NCI-H2107 treated with DMSO at 0.1 percent for 48 hours (cell line): ENCODE results near the gene COQ10A.

Experiments used
- DNase-seq: peaks from one replicate; lab custom pipeline; 2025; ENCODE audit not compliant: unreplicated experiment; lab: John Stamatoyannopoulos, UW

COQ10A gene

GRCh38 chr12:56311003-56311402 lies 44.3 kb downstream of the COQ10A start:
- DNase-seq = no peak

DNA sequence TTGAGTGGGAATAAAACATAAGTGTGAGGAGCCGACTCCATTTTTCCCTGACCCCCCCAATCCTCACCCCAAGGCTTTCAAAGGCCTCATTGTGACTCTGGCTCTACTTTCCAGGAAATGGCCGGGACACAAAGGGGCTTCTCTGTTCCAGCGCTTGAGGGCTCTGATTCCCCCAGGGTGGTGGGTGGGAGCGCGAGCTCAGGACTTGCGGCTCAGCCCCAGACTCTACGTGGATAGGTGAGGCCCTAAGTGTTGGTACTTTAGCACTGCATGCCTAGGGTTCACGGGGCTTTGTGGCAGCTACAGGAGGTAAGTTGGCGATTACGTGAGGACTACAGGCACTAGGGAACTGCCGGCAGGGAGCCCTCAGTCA lies 48.5 kb downstream of the COQ10A start:
- DNase-seq = no peak

- peak; percentile 98 for DNase-seq
Measured at GRCh38 chr12:56315622-56316473, 49.1 kb downstream of the COQ10A start, which contains the start of gene CNPY2. CNPY2 (minus strand) TSS chr12:56315988; CDS start chr12:56315217, 771 bp downstream.

- no peak for DNase-seq
Measured at GRCh38 chr12:56317675-56318074, 50.9 kb downstream of the COQ10A start.
